GM12874 (cell line): ENCODE measurements around the gene NTRK2.

Source experiments
- CTCF ChIP-seq: IDR thresholded peaks from 2 replicates; pipeline ENCODE4 v1.5.1; 2011; ENCODE audit warnings: low read depth, mild to moderate bottlenecking, control low read depth, low read length, moderate library complexity; ENCODE audit not compliant: insufficient read depth

Gene NTRK2

GRCh38 chr9:84669288-84670137 lies at the start of gene NTRK2:
TSS of gene NTRK2 (plus strand) at chr9:84669729. CDS start at chr9:84670749, 1,020 bp downstream.
- TF ChIP-seq CTCF = peak; percentile 25

- no peak for TF ChIP-seq CTCF
Observed at GRCh38 chr9:84620338-84620737, 49.2 kb upstream of the NTRK2 start.

GRCh38 chr9:84621811-84622210 lies 47.7 kb upstream of the NTRK2 start:
- no peak for TF ChIP-seq CTCF

- no peak for TF ChIP-seq CTCF
Observed at GRCh38 chr9:84622981-84623380, 46.5 kb upstream of the NTRK2 start.

- no peak for TF ChIP-seq CTCF
Observed at GRCh38 chr9:84636436-84636835, 33.1 kb upstream of the NTRK2 start.

- TF ChIP-seq CTCF = no peak
Observed at GRCh38 chr9:84642553-84643141, 26.9 kb upstream of the NTRK2 start.

- TF ChIP-seq CTCF = no peak
Observed at GRCh38 chr9:84647699-84648098, 21.8 kb upstream of the NTRK2 start.
